ENCODE data around the gene TRIM8. TPM values are rescaled to one million over a fixed set of nuclear protein-coding genes. Genes with fewer than 3 reads are reported as not detected.

TRIM8 gene, protein sequence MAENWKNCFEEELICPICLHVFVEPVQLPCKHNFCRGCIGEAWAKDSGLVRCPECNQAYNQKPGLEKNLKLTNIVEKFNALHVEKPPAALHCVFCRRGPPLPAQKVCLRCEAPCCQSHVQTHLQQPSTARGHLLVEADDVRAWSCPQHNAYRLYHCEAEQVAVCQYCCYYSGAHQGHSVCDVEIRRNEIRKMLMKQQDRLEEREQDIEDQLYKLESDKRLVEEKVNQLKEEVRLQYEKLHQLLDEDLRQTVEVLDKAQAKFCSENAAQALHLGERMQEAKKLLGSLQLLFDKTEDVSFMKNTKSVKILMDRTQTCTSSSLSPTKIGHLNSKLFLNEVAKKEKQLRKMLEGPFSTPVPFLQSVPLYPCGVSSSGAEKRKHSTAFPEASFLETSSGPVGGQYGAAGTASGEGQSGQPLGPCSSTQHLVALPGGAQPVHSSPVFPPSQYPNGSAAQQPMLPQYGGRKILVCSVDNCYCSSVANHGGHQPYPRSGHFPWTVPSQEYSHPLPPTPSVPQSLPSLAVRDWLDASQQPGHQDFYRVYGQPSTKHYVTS
- total RNA-seq = 114 and 139 TPM in 2 replicates

DNA sequence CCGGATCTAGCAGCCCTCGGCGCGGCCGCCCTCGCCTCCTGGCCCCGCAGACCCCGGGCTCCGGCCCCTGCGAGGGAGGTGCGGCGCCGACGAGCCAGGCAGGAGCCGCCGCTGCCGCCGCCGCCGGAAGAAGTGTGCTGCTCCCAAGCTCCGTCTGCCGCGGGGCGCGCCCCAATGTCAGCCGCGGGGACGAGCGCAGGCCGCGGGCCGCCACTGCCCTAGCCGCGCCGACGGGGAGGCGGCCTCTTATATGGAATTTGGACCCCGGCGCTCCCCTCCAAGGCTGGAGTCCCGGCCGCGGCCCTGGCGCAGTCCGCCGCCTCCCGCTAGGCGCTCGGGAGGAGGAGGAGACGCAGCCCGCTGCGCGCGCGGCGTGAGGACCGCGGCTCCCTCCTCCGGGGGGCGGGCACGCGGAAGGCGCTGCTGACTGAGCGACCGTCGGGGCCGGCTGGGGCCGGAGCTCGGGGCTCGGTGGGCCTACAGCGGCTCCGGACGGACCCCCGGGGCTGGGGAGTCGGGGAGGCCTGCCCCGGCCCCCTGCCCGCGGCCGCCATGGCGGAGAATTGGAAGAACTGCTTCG, at the start of gene TRIM8:
TRIM8 (plus strand) TSS at position 414 of the 580 bp plus-strand sequence; CDS start at position 553, 139 bp downstream.

Other genes starting within 250 kb of the TRIM8 start
- 20.3 and 24.3 TPM in 2 replicates for gene NFKB2, start 248.8 kb upstream of the TRIM8 start, total RNA-seq
- gene PSD, start 225.7 kb upstream of the TRIM8 start, total RNA-seq = 0.07 and 0.13 TPM in 2 replicates
- 5.2 and 6.0 TPM in 2 replicates for gene FBXL15, start 223.6 kb upstream of the TRIM8 start, total RNA-seq
- gene CUEDC2, start 211.9 kb upstream of the TRIM8 start, total RNA-seq = 44.4 and 49.7 TPM in 2 replicates
- 0.13 and 0.29 TPM in 2 replicates for gene C10orf95, start 192.9 kb upstream of the TRIM8 start, total RNA-seq
- 143 and 164 TPM in 2 replicates for gene ACTR1A, start 141.8 kb upstream of the TRIM8 start, total RNA-seq
- 4.5 and 6.7 TPM in 2 replicates for gene SUFU, start 140.5 kb upstream of the TRIM8 start, total RNA-seq
- gene ARL3, start 69.9 kb downstream of the TRIM8 start, total RNA-seq = 5.5 and 6.1 TPM in 2 replicates
- 7.2 and 8.1 TPM in 2 replicates for gene SFXN2, start 70.2 kb downstream of the TRIM8 start, total RNA-seq
- gene WBP1L, start 99.5 kb downstream of the TRIM8 start, total RNA-seq = 44.9 and 55.6 TPM in 2 replicates
- gene CYP17A1, start 192.9 kb downstream of the TRIM8 start, total RNA-seq = not detected in 2 replicates
- 16.5 and 21.5 TPM in 2 replicates for gene BORCS7, start 209.8 kb downstream of the TRIM8 start, total RNA-seq
- 1.1 and 1.8 TPM in 2 replicates for gene AS3MT, start 225.0 kb downstream of the TRIM8 start, total RNA-seq

Data from thoracic aorta endothelial cell (primary cell).